SK-N-SH treated with all-trans-retinoic acid at 6 μM for 48 hours (cell line): ENCODE data around the gene CCR6.
"Not testable (repeated sequence)": the region's sequence is repeated elsewhere in the genome, so short reads cannot be mapped to it uniquely, and the experiment has no call there.

Experiments used
- CSDC2 ChIP-seq: fragments of 250-450 bp; sonication (Bioruptor Pico); IDR thresholded peaks from 2 replicates; pipeline ENCODE4 v1.5.0; 2020; ENCODE audit warnings: mild to moderate bottlenecking, moderate library complexity
- TSHZ2 ChIP-seq: fragments of 250-450 bp; sonication (Bioruptor Pico); IDR thresholded peaks from 2 replicates; pipeline ENCODE4 v1.5.0; 2020; ENCODE audit warnings: mild to moderate bottlenecking, moderate library complexity
- ZC3H10 ChIP-seq: fragments of 250-450 bp; sonication (Bioruptor Pico); IDR thresholded peaks from 2 replicates; pipeline ENCODE4 v1.5.1; 2021; ENCODE audit warnings: mild to moderate bottlenecking, moderate library complexity
- ZFP3 ChIP-seq: fragments of 250-450 bp; sonication (Bioruptor Pico); IDR thresholded peaks from 2 replicates; pipeline ENCODE4 v1.5.0; 2020; ENCODE audit warnings: mild to moderate bottlenecking, moderate library complexity
- ZFP30 ChIP-seq: fragments of 450-650 bp; formaldehyde crosslinking; IDR thresholded peaks from 2 replicates; pipeline ENCODE4 v1.5.0; 2022; ENCODE audit warnings: mild to moderate bottlenecking, moderate library complexity

GRCh38 chr6:167182913-167183314, 60.0 kb downstream of the CCR6 start:
- not testable (repeated sequence) for TF ChIP-seq TSHZ2, ZC3H10, ZFP30, ZFP3, CSDC2 (CRISPR knock-in tag)
